NB4 (cell line): ENCODE results near the gene ALCAM.

ENCODE experiments used
- MYC ChIP-seq: IDR thresholded peaks from 2 replicates; pipeline ENCODE4 v1.6.1; 2011; ENCODE audit warnings: low read depth, low read length
- POLR2A ChIP-seq: IDR thresholded peaks from 2 replicates; pipeline ENCODE4 v1.6.1; 2011; ENCODE audit warnings: mild to moderate bottlenecking; ENCODE audit not compliant: insufficient read length; ENCODE audit errors: extremely low read depth
- TF ChIP-seq, protein P1 (sequence below): IDR thresholded peaks from one replicate; pipeline ENCODE4 v1.5.1; 2012; ENCODE audit warnings: low read depth, low read length
- TF ChIP-seq, protein P2 (sequence below): IDR thresholded peaks from 2 replicates; pipeline ENCODE4 v1.6.1; 2011; ENCODE audit warnings: low read depth, low read length

DNA sequence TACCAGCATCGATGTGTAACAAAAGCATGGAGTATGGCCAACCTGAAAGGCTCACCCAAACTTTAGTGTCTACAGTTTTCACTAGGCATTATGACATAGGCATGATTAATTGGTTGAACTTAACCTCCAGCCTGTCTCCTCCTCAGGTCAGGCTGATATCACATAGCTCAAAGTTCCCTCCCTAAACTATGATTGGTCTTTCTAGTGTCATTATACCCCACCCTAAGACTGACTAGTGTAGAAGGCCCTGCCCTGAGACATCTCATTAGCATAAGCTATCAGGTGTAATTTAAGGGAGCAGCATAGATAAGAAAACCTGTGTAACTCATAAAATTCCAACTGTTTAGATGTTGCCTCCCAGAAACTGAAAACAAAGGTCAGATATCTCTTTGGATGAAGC lies 195.2 kb downstream of the ALCAM start:
- TF ChIP-seq, protein P1, sequence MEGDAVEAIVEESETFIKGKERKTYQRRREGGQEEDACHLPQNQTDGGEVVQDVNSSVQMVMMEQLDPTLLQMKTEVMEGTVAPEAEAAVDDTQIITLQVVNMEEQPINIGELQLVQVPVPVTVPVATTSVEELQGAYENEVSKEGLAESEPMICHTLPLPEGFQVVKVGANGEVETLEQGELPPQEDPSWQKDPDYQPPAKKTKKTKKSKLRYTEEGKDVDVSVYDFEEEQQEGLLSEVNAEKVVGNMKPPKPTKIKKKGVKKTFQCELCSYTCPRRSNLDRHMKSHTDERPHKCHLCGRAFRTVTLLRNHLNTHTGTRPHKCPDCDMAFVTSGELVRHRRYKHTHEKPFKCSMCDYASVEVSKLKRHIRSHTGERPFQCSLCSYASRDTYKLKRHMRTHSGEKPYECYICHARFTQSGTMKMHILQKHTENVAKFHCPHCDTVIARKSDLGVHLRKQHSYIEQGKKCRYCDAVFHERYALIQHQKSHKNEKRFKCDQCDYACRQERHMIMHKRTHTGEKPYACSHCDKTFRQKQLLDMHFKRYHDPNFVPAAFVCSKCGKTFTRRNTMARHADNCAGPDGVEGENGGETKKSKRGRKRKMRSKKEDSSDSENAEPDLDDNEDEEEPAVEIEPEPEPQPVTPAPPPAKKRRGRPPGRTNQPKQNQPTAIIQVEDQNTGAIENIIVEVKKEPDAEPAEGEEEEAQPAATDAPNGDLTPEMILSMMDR: no peak
- TF ChIP-seq POLR2A (no peak), MYC (no peak)
- TF ChIP-seq, protein P2, sequence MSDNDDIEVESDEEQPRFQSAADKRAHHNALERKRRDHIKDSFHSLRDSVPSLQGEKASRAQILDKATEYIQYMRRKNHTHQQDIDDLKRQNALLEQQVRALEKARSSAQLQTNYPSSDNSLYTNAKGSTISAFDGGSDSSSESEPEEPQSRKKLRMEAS: no peak
